Measurements from ENCODE around the gene TAF11L11.
"Not testable (repeated sequence)": the region's sequence is repeated elsewhere in the genome, so short reads cannot be mapped to it uniquely, and the experiment has no call there.

TAF11L11 gene

GRCh38 chr5:17603880-17604279 lies at the start of gene TAF11L11:
TAF11L11 (plus strand) TSS chr5:17604183.
- not testable (repeated sequence) for DNase-seq (ENCODE audit: low read depth in 2 of 2, low spot score in 1 of 2)

GRCh38 chr5:17585658-17586057 lies 18.3 kb upstream of the TAF11L11 start, which contains the start of gene TAF11L7:
TAF11L7 (minus strand) TSS chr5:17585758.
- not testable (repeated sequence) for DNase-seq (ENCODE audit: low read depth in 2 of 2, low spot score in 1 of 2)

- DNase-seq (ENCODE audit: low read depth in 2 of 2, low spot score in 1 of 2) = not testable (repeated sequence)
Measured at GRCh38 chr5:17590860-17591259, 13.1 kb upstream of the TAF11L11 start, which contains the start of gene TAF11L8. TAF11L8 (minus strand) TSS chr5:17590960.

- DNase-seq (ENCODE audit: low read depth in 2 of 2, low spot score in 1 of 2) = not testable (repeated sequence)
Measured at GRCh38 chr5:17594255-17594654, 9.7 kb upstream of the TAF11L11 start, which contains the start of gene TAF11L9. TAF11L9 (minus strand) TSS chr5:17594394.

- DNase-seq (ENCODE audit: low read depth in 2 of 2, low spot score in 1 of 2) = not testable (repeated sequence)
Measured at GRCh38 chr5:17597728-17598127, 6.3 kb upstream of the TAF11L11 start, which contains the start of gene TAF11L10. TAF11L10 (minus strand) TSS chr5:17597828.

GRCh38 chr5:17604951-17605350 lies 968 bp downstream of the TAF11L11 start:
- DNase-seq (ENCODE audit: low read depth in 2 of 2, low spot score in 1 of 2) = no peak

GRCh38 chr5:17607461-17607860 lies 3.5 kb downstream of the TAF11L11 start:
- DNase-seq (ENCODE audit: low read depth in 2 of 2, low spot score in 1 of 2) = not testable (repeated sequence)

- DNase-seq (ENCODE audit: low read depth in 2 of 2, low spot score in 1 of 2) = not testable (repeated sequence)
Measured at GRCh38 chr5:17610092-17610491, 6.1 kb downstream of the TAF11L11 start, which contains the start of gene TAF11L12. TAF11L12 (plus strand) TSS chr5:17610392.

- DNase-seq (ENCODE audit: low read depth in 2 of 2, low spot score in 1 of 2) = no peak
Measured at GRCh38 chr5:17614872-17615605, 11.1 kb downstream of the TAF11L11 start.

- no peak for DNase-seq (ENCODE audit: low read depth in 2 of 2, low spot score in 1 of 2)
Measured at GRCh38 chr5:17619354-17619753, 15.4 kb downstream of the TAF11L11 start.

GRCh38 chr5:17620627-17621026 lies 16.6 kb downstream of the TAF11L11 start:
- DNase-seq (ENCODE audit: low read depth in 2 of 2, low spot score in 1 of 2) = no peak

GRCh38 chr5:17625686-17626085 lies 21.7 kb downstream of the TAF11L11 start:
- DNase-seq (ENCODE audit: low read depth in 2 of 2, low spot score in 1 of 2) = no peak

- DNase-seq (ENCODE audit: low read depth in 2 of 2, low spot score in 1 of 2) = not testable (repeated sequence)
Measured at GRCh38 chr5:17631788-17632187, 27.8 kb downstream of the TAF11L11 start, which contains the start of gene TAF11L13. TAF11L13 (plus strand) TSS chr5:17632088.

GRCh38 chr5:17634160-17634559 lies 30.2 kb downstream of the TAF11L11 start, which contains the start of gene TAF11L14:
TAF11L14 (plus strand) TSS chr5:17634460.
- no peak for DNase-seq (ENCODE audit: low read depth in 2 of 2, low spot score in 1 of 2)

GRCh38 chr5:17649232-17649631 lies 45.2 kb downstream of the TAF11L11 start:
- not testable (repeated sequence) for DNase-seq (ENCODE audit: low read depth in 2 of 2, low spot score in 1 of 2)

- not testable (repeated sequence) for DNase-seq (ENCODE audit: low read depth in 2 of 2, low spot score in 1 of 2)
Measured at GRCh38 chr5:17655201-17655759, 51.3 kb downstream of the TAF11L11 start.

All from stimulated activated CD8-positive, alpha-beta memory T cell treated with anti-CD3 and anti-CD28 coated beads, Interleukin-4, amount 100 ng/mL, for 4 hours (primary cell).